Measurements from ENCODE around the gene SDR42E1. TPM values are rescaled to one million over a fixed set of nuclear protein-coding genes. Genes with fewer than 3 reads are reported as not detected.

Gene SDR42E1
- total RNA-seq, 1 experiment from 2014 or later = 0.33 TPM

DNA sequence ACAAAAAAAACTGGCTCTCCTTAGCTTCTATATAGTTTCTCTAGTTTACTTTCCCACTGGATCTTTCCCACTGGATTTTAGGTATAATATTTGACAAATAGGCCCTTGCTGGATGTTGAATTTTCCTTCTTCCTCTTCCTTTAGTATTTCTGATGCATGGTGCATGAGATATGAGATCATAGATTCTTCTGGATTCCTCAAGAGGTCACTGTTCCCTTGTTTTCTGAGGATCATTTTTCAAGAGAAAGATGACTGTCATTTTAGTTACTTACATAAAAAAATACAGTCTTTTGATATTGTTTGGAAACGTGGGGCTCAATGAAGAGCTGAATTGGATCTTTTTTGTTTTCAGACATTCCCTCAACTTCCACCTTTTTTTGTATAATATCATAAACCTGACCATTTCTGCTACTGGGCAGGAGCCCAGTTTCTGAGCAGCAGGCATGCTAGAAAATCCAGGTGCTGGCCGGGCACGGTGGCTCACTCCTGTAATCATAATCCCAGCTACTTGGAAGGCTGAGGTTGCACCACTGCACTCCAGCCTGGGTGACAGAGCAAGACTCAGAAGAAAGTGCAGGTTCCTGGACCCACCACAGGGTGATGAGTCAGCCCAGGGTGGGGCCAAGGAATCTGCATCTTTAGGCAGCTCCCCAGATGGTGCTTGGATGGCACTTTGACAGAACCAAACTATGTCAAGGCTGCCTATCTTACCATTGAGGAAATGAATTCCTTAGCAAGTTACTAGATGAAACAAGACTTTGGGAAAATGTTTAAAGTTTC, 70.3 kb downstream of the SDR42E1 start:
- TF ChIP-seq TCF7L2 (IDR thresholded peaks at IDR 0.05; ENCODE audit: low read depth, low read length) = no peak
- TF ChIP-seq, protein P1, sequence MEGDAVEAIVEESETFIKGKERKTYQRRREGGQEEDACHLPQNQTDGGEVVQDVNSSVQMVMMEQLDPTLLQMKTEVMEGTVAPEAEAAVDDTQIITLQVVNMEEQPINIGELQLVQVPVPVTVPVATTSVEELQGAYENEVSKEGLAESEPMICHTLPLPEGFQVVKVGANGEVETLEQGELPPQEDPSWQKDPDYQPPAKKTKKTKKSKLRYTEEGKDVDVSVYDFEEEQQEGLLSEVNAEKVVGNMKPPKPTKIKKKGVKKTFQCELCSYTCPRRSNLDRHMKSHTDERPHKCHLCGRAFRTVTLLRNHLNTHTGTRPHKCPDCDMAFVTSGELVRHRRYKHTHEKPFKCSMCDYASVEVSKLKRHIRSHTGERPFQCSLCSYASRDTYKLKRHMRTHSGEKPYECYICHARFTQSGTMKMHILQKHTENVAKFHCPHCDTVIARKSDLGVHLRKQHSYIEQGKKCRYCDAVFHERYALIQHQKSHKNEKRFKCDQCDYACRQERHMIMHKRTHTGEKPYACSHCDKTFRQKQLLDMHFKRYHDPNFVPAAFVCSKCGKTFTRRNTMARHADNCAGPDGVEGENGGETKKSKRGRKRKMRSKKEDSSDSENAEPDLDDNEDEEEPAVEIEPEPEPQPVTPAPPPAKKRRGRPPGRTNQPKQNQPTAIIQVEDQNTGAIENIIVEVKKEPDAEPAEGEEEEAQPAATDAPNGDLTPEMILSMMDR (IDR thresholded peaks at IDR 0.05) = peak; percentile 59
- Histone ChIP-seq H3K4me1 (ENCODE audit: control insufficient read depth, insufficient read depth, low read length) (no peaks in the 10 kb centered on the region), H3K4me3 (ENCODE audit: low read depth in 2 of 2, low read length in 2 of 2) (no peak overlapping the region), H3K27ac (ENCODE audit: low read length) (no peak overlapping the region), H3K36me3 (ENCODE audit: control insufficient read depth, insufficient read depth, low read length) (no peaks in the 10 kb centered on the region), H3K9me3 (ENCODE audit: control insufficient read depth, insufficient read depth, low read depth, low read length) (no peaks in the 10 kb centered on the region), H3K27me3 (ENCODE audit: control insufficient read depth, insufficient read depth, low read length) (no peaks in the 10 kb centered on the region)
- peak; percentile 73; the same call in 1 of the 2 replicates for ATAC-seq
- ChIA-PET POLR2A (no interaction called here), CTCF (no interaction called here)
- no TSS peak for BruUV-seq (replicated peaks)
- no peak for DNase-seq (ENCODE audit: low read depth, low spot score)
- intact Hi-C loops (cut with micrococcal nuclease; ENCODE audit: unreplicated experiment) = loop anchor here (2.0 to 10.0 kb wide), 2 partner anchors 124 to 290 kb away; no protein-coding TSS in a partner anchor
- in situ Hi-C loops (cut with HindIII; ENCODE audit: low pct_unique_long_range_greater_than_20kb, low sequenced_read_pairs) = no loop called here

DNA sequence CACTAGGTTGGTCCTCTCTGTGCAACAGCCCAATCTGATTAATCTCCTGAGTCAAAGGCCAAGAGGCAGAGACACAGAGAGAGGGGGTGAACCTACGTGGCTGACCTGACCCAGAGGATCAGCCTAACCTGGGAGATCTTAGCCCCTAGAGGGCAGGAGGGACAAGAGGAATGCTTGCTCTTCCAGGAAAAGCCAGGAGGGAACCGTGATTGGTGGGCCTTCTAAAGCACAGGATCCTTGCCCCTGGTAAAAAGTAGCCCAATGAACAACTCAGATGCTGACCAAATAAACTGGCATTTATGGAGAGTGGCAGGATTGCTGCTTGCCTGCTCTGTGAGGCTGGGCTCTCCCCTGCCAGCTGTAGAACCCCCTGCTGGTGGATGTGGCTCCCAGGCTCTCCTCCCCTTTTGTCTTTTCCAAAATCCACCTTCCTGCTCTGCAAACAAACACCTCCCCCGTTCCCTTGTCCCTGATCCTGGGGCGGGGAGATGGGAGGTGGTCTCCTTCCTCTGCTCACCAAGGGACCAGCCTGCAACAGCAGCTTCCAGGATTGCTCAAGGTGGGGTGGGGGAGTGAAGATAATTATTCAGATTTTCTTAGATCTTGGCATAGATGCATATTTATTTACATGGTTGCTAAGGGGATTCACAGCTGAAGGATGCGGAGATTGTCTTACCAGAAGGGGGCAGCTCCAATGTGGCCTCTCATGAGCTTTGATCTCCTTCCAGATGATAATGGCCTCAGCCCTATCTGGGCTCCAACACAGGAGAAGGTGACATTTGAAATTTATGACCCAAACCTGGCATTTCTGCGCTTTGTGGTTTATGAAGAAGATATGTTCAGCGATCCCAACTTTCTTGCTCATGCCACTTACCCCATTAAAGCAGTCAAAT, 71.9 kb downstream of the SDR42E1 start:
- Histone ChIP-seq H3K27me3 (ENCODE audit: control insufficient read depth, insufficient read depth, low read length) (no peaks in the 10 kb centered on the region), H3K9me3 (ENCODE audit: control insufficient read depth, insufficient read depth, low read depth, low read length) (no peaks in the 10 kb centered on the region), H3K36me3 (ENCODE audit: control insufficient read depth, insufficient read depth, low read length) (no peaks in the 10 kb centered on the region), H3K27ac (ENCODE audit: low read length) (no peak overlapping the region), H3K4me1 (ENCODE audit: control insufficient read depth, insufficient read depth, low read length) (no peaks in the 10 kb centered on the region), H3K4me3 (ENCODE audit: low read depth in 2 of 2, low read length in 2 of 2) (no peak overlapping the region)
- DNase-seq (ENCODE audit: low read depth, low spot score) = no peak
- ChIA-PET CTCF (no interaction called here), POLR2A (no interaction called here)
- intact Hi-C loops (cut with micrococcal nuclease; ENCODE audit: unreplicated experiment) (loop anchor here (2.0 to 10.0 kb wide), 2 partner anchors 125 to 291 kb away; no protein-coding TSS in a partner anchor), in situ Hi-C loops (cut with HindIII; ENCODE audit: low pct_unique_long_range_greater_than_20kb, low sequenced_read_pairs) (no loop called here)
- BruUV-seq (replicated peaks) = no TSS peak
- no peak for TF ChIP-seq POLR2AphosphoS5 (IDR thresholded peaks at IDR 0.05; ENCODE audit: low read depth, low read length)
- TF ChIP-seq, protein P1 (IDR thresholded peaks at IDR 0.05) = peak; percentile 15
- no peak for ATAC-seq

Other genes starting within 250 kb of the SDR42E1 start
- gene PLCG2, start 232.2 kb downstream of the SDR42E1 start, total RNA-seq (2021; ENCODE audit: unreplicated experiment) = 10.8 TPM
- gene HSD17B2, start 23.8 kb upstream of the SDR42E1 start, total RNA-seq (2021; ENCODE audit: unreplicated experiment) = 0.41 TPM
- 36.7 TPM for gene MPHOSPH6, start 158.8 kb upstream of the SDR42E1 start, total RNA-seq (2021; ENCODE audit: unreplicated experiment)

Data from Panc1 (cell line).